Hematopoietic multipotent progenitor cell treated with erythropoietin and hydrocortisone succinate and interleukin-3 and kit ligand, for 4 days (in vitro differentiated cells): ENCODE data around the gene SYN1.
A peak's percentile ranks its signal among the peaks of the same experiment; 100 is the strongest.

ENCODE experiments used
- DNase-seq: peaks from one replicate; pipeline ENCODE4 v3.0.0-alpha.2; 2015

SYN1 gene

GRCh38 chrX:47595716-47596251 lies 23.9 kb downstream of the SYN1 start:
- DNase-seq: no peak

- DNase-seq: no peak
These were observed 26.1 kb downstream of the SYN1 start for GRCh38 chrX:47593522-47593921.

- no peak for DNase-seq
These were observed 28.7 kb downstream of the SYN1 start for GRCh38 chrX:47590984-47591383.

GRCh38 chrX:47587906-47588735 lies 31.5 kb downstream of the SYN1 start:
- DNase-seq: no peak

GRCh38 chrX:47587091-47587891 lies 32.4 kb downstream of the SYN1 start:
- no peak for DNase-seq

- DNase-seq: no peak
These were observed 33.4 kb downstream of the SYN1 start for GRCh38 chrX:47586043-47586787.

- no peak for DNase-seq
These were observed 34.4 kb downstream of the SYN1 start for GRCh38 chrX:47585273-47585672.

GRCh38 chrX:47584714-47585113 lies 34.9 kb downstream of the SYN1 start:
- DNase-seq: no peak

- no peak for DNase-seq
These were observed 36.3 kb downstream of the SYN1 start for GRCh38 chrX:47583240-47583861.

- DNase-seq: peak; percentile 97
These were observed 37.7 kb downstream of the SYN1 start, which contains the start of gene TIMP1 for GRCh38 chrX:47581731-47582647. TSS of gene TIMP1 (plus strand) at chrX:47582436. CDS start at chrX:47583416, 980 bp downstream.

- no peak for DNase-seq
These were observed 40.1 kb downstream of the SYN1 start for GRCh38 chrX:47579537-47579936.

- DNase-seq: no peak
These were observed 41.0 kb downstream of the SYN1 start for GRCh38 chrX:47578692-47579091.

- DNase-seq: no peak
These were observed 41.8 kb downstream of the SYN1 start for GRCh38 chrX:47577901-47578300.

GRCh38 chrX:47577424-47577823 lies 42.2 kb downstream of the SYN1 start:
- DNase-seq: no peak

- no peak for DNase-seq
These were observed 43.4 kb downstream of the SYN1 start for GRCh38 chrX:47576021-47576898.

- peak; percentile 81 for DNase-seq
These were observed 44.9 kb downstream of the SYN1 start for GRCh38 chrX:47574547-47575301.

- no peak for DNase-seq
These were observed 45.5 kb downstream of the SYN1 start for GRCh38 chrX:47574076-47574546.

GRCh38 chrX:47573341-47574075 lies 46.1 kb downstream of the SYN1 start:
- DNase-seq: no peak
